ENCODE results near the gene SLC25A25. TPM values are rescaled to one million over a fixed set of nuclear protein-coding genes. Genes with fewer than 3 reads are reported as not detected.
"Not testable (repeated sequence)": the region's sequence is repeated elsewhere in the genome, so short reads cannot be mapped to it uniquely, and the experiment has no call there.

SLC25A25 gene
- total RNA-seq, 1 donor from 2014 or later: 7.3 TPM

DNA sequence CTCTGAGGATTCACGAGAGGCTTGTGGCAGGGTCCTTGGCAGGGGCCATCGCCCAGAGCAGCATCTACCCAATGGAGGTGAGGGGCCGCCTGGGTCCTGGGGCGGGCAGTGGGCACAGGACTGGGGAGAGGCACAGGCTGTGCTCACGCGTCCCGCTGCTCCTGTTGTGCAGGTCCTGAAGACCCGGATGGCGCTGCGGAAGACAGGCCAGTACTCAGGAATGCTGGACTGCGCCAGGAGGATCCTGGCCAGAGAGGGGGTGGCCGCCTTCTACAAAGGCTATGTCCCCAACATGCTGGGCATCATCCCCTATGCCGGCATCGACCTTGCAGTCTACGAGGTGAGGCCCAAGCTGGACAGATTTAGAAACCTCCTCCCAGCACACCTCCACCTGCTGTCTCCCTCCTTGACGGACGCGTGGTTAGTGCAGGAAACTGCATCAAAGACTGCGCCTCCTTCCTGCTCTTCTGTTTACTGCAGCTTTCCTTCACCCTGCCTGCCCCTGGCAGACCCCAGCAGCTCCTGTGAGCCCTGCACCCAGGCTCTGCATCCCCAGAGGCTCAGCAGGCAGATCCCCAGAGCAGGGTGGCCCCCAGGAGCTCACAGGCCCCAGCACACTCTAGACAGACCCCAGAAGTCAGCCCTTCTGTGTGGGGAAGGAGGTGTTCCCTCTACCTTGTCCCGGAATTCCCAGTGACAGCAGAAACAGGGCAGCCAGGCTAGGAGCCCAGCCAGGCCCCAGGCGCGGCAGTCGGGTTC lies 38.3 kb downstream of the SLC25A25 start:
- H3K4me3 ChIP-seq (ENCODE audit: low read depth, low read length): no peak overlapping the region
- DNase-seq (ENCODE audit: low read depth): no peak
- TF ChIP-seq, protein P1, sequence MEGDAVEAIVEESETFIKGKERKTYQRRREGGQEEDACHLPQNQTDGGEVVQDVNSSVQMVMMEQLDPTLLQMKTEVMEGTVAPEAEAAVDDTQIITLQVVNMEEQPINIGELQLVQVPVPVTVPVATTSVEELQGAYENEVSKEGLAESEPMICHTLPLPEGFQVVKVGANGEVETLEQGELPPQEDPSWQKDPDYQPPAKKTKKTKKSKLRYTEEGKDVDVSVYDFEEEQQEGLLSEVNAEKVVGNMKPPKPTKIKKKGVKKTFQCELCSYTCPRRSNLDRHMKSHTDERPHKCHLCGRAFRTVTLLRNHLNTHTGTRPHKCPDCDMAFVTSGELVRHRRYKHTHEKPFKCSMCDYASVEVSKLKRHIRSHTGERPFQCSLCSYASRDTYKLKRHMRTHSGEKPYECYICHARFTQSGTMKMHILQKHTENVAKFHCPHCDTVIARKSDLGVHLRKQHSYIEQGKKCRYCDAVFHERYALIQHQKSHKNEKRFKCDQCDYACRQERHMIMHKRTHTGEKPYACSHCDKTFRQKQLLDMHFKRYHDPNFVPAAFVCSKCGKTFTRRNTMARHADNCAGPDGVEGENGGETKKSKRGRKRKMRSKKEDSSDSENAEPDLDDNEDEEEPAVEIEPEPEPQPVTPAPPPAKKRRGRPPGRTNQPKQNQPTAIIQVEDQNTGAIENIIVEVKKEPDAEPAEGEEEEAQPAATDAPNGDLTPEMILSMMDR (conservative IDR thresholded peaks at IDR 0.05; ENCODE audit: low read depth, low read length): no peak

DNA sequence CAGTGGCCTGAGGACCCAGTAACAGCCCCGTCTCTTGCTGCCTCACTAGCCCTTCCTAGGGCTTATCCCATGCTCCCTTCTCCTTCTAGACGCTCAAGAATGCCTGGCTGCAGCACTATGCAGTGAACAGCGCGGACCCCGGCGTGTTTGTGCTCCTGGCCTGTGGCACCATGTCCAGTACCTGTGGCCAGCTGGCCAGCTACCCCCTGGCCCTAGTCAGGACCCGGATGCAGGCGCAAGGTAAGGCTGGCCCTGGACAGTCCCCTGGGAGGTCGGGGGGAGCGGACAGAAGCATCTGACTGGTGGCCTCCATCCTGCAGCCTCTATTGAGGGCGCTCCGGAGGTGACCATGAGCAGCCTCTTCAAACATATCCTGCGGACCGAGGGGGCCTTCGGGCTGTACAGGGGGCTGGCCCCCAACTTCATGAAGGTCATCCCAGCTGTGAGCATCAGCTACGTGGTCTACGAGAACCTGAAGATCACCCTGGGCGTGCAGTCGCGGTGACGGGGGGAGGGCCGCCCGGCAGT lies 39.0 kb downstream of the SLC25A25 start:
- TF ChIP-seq, protein P1 (conservative IDR thresholded peaks at IDR 0.05; ENCODE audit: low read depth, low read length): no peak
- no peak for DNase-seq (ENCODE audit: low read depth)
- no peak overlapping the region for H3K4me3 ChIP-seq (ENCODE audit: low read depth, low read length)

DNA sequence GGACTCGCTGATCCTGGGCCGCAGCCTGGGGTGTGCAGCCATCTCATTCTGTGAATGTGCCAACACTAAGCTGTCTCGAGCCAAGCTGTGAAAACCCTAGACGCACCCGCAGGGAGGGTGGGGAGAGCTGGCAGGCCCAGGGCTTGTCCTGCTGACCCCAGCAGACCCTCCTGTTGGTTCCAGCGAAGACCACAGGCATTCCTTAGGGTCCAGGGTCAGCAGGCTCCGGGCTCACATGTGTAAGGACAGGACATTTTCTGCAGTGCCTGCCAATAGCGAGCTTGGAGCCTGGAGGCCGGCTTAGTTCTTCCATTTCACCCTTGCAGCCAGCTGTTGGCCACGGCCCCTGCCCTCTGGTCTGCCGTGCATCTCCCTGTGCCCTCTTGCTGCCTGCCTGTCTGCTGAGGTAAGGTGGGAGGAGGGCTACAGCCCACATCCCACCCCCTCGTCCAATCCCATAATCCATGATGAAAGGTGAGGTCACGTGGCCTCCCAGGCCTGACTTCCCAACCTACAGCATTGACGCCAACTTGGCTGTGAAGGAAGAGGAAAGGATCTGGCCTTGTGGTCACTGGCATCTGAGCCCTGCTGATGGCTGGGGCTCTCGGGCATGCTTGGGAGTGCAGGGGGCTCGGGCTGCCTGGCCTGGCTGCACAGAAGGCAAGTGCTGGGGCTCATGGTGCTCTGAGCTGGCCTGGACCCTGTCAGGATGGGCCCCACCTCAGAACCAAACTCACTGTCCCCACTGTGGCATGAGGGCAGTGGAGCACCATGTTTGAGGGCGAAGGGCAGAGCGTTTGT lies 39.6 kb downstream of the SLC25A25 start:
- no peak overlapping the region for H3K4me3 ChIP-seq (ENCODE audit: low read depth, low read length)
- DNase-seq (ENCODE audit: low read depth): no peak
- TF ChIP-seq, protein P1 (conservative IDR thresholded peaks at IDR 0.05; ENCODE audit: low read depth, low read length): no peak

DNA sequence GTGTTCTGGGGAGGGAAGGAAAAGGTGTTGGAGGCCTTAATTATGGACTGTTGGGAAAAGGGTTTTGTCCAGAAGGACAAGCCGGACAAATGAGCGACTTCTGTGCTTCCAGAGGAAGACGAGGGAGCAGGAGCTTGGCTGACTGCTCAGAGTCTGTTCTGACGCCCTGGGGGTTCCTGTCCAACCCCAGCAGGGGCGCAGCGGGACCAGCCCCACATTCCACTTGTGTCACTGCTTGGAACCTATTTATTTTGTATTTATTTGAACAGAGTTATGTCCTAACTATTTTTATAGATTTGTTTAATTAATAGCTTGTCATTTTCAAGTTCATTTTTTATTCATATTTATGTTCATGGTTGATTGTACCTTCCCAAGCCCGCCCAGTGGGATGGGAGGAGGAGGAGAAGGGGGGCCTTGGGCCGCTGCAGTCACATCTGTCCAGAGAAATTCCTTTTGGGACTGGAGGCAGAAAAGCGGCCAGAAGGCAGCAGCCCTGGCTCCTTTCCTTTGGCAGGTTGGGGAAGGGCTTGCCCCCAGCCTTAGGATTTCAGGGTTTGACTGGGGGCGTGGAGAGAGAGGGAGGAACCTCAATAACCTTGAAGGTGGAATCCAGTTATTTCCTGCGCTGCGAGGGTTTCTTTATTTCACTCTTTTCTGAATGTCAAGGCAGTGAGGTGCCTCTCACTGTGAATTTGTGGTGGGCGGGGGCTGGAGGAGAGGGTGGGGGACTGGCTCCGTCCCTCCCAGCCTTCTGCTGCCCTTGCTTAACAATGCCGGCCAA lies 40.4 kb downstream of the SLC25A25 start:
- TF ChIP-seq, protein P1 (conservative IDR thresholded peaks at IDR 0.05; ENCODE audit: low read depth, low read length): no peak
- H3K4me3 ChIP-seq (ENCODE audit: low read depth, low read length): no peak overlapping the region
- no peak for DNase-seq (ENCODE audit: low read depth)

DNA sequence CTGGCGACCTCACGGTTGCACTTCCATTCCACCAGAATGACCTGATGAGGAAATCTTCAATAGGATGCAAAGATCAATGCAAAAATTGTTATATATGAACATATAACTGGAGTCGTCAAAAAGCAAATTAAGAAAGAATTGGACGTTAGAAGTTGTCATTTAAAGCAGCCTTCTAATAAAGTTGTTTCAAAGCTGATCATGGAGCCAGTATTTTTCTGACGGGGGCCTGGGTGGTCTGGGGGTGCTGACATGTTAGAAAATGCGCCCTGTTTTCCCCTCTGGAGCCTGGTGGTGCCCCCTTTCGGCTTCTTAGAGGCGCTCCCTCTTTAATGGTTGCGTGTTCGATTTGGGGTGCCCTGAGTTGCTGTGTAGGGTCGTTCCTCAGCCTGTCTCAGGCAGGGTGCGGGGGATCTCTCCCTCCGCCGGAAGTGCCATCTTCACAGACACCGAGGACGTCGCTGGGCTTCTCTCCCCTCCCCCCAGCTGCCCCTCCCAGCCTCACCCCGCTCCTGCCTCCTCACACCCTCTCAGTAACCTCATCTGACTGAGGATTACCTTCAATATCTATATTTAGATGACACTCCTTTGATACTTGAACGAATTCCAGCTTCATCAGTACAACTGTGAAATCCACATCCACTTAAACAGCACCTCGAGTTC lies 41.1 kb downstream of the SLC25A25 start:
- no peak for DNase-seq (ENCODE audit: low read depth)
- TF ChIP-seq, protein P1 (conservative IDR thresholded peaks at IDR 0.05; ENCODE audit: low read depth, low read length): no peak
- H3K4me3 ChIP-seq (ENCODE audit: low read depth, low read length): no peak overlapping the region

DNA sequence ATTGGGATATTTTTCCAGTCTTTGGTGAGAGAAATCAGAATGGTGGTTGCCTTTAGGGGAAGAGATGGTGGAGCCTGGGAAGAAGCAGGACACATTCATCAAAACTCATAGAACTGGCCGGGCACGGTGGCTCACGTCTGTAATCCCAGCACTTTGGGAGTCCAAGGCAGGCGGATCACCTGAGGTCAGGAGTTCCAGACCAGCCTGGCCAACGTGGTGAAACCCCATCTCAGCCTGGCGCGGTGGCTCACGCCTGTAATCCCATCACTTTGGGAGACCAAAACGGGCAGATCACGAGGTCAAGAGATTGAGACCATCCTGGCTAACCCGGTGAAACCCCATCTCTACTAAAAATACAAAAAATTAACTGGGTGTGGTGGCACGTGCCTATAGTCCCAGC lies 43.7 kb downstream of the SLC25A25 start:
- H3K4me3 ChIP-seq (ENCODE audit: low read depth, low read length); DNase-seq (ENCODE audit: low read depth): not testable (repeated sequence)
